ENCODE measurements around the gene TMEM201. TPM values are rescaled to one million over a fixed set of nuclear protein-coding genes. Genes with fewer than 3 reads are reported as not detected.

TMEM201 gene
- total and polyA plus RNA-seq, 2 of the 4 experiments (the other 2 are of a cell fraction), result 1.3 to 8.7 TPM

DNA sequence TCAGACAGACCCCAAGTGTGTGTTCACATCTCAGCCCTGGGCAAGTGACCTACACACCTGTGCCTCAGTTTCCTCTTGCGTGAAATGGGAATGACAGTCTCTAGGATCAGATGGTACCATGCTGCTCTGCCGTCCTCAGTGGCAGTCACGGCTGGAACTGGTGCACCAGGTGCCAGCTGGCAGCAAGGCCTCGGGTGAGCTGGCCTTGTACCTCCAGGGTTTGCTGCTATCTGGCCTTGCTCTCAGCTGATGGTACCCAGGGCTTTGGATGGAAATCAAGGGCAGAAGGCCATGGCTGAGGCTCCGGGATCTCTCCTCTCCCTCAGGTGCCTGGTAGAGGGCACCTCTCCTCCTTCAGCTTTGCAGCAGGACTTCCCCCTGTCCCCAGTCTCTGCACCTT is 21.3 kb downstream of the TMEM201 start:
- Histone ChIP-seq H3K4me3 (ENCODE audit: insufficient read depth, low read depth, low read length) (no peak overlapping the region), H3K23ac (ENCODE audit: low read depth, low read length) (no peak overlapping the region), H2AK9ac (replicated peaks; ENCODE audit: low read depth, low read length, poor library complexity) (no peak overlapping the region), H3K4me2 (ENCODE audit: low read depth, low read length) (no peak overlapping the region), H4K91ac (ENCODE audit: insufficient read depth, low read depth, low read length) (no peak overlapping the region), H3K9me1 (ENCODE audit: insufficient read depth, low read length) (no peaks in the 10 kb centered on the region), H2BK5ac (ENCODE audit: low read depth, low read length, poor library complexity, severe bottlenecking) (no peak overlapping the region), H3K27ac (ENCODE audit: insufficient read depth, low read length) (no peak overlapping the region), H3K14ac (replicated peaks; ENCODE audit: low read depth, low read length) (no peak overlapping the region), H4K5ac (ENCODE audit: low read depth, low read length) (no peak overlapping the region), H2BK15ac (ENCODE audit: low read depth, low read length) (no peak overlapping the region), H3K4ac (ENCODE audit: low read depth, low read length) (no peak overlapping the region), H4K20me1 (ENCODE audit: insufficient read depth, low read length) (no peaks in the 10 kb centered on the region; the same call in 1 of the 2 replicates), H4K8ac (ENCODE audit: low read depth in 2 of 2, low read length in 2 of 2) (no peak overlapping the region), H2AFZ (replicated peaks; ENCODE audit: low read length, poor library complexity) (no peak overlapping the region), H2AK5ac (ENCODE audit: low read depth, low read length) (no peak overlapping the region), H3K27me3 (ENCODE audit: control insufficient read depth, insufficient read depth, low read length) (no peaks in the 10 kb centered on the region), H3K79me1 (ENCODE audit: low read depth in 1 of 2, low read length in 2 of 2) (no peaks in the 10 kb centered on the region), H3K9ac (ENCODE audit: low read depth, low read length) (no peak overlapping the region), H3K18ac (ENCODE audit: low read depth, low read length) (no peak overlapping the region), H2BK20ac (ENCODE audit: low read depth, low read length) (no peak overlapping the region), H3K36me3 (ENCODE audit: control insufficient read depth, insufficient read depth, low read length) (peaks cover 22% of the 10 kb centered on the region), H2BK120ac (ENCODE audit: low read depth, low read length) (no peak overlapping the region), H3K56ac (ENCODE audit: extremely low read depth, insufficient read depth, low read length) (no peak overlapping the region), H3K9me3 (ENCODE audit: control insufficient read depth, insufficient read depth, low read length) (no peaks in the 10 kb centered on the region), H3K4me1 (ENCODE audit: control insufficient read depth, insufficient read depth, low read length) (no peaks in the 10 kb centered on the region)
- 87% methylated on average over 3 of the region's 5 CpGs; no CpG with 5 or more reads in 1 of the 2 experiments for WGBS, 2 experiments (ENCODE audit: extremely low coverage in 2 of 2, insufficient read length in 1 of 2)
- CTCF ChIA-PET, result no interaction called here
- intact Hi-C loops (cut with micrococcal nuclease), result no loop called here
- DNase-seq (no peak), ATAC-seq (ENCODE audit: low read depth) (no peak)
- TF ChIP-seq CHD1 (IDR thresholded peaks at IDR 0.05; ENCODE audit: low read depth, low read length) (no peak), NFE2L2 (IDR thresholded peaks at IDR 0.05; ENCODE audit: low read depth, low read length) (no peak), FOS (IDR thresholded peaks at IDR 0.05; ENCODE audit: low read depth, low read length) (no peak), MAFK (IDR thresholded peaks at IDR 0.05; ENCODE audit: low read depth, low read length) (no peak), RFX5 (IDR thresholded peaks at IDR 0.05; ENCODE audit: low read depth, low read length) (no peak)
- POLR2A ChIA-PET (ENCODE audit: unreplicated experiment), result no interaction called here
- no TSS peak for BruUV-seq (replicated peaks)
- in situ Hi-C loops (cut with MboI; ENCODE audit: low sequenced_read_pairs), result no loop called here
- dilution Hi-C loops (cut with HindIII; ENCODE audit: low sequenced_read_pairs, unreplicated experiment), result no loop called here

Measured in IMR-90 (cell line).